HEK293 (cell line): ENCODE measurements around the gene SLC7A4.
A peak's percentile ranks its signal among the peaks of the same experiment; 100 is the strongest.

Experiments used
- CTCF ChIA-PET: fragments of 350-600 bp; formaldehyde crosslinking; extraction: SDS; loops from one replicate; lab custom pipeline; 2021; ENCODE audit warnings: antibody characterized with exemption; lab: Yijun Ruan, JAX
- POLR2A ChIA-PET: fragments of 300-600 bp; formaldehyde crosslinking; extraction: SDS; loops from one replicate; lab custom pipeline; 2020; ENCODE audit warnings: antibody characterized with exemption, inconsistent platforms; lab: Yijun Ruan, JAX
- H3K27ac ChIP-seq: fragments of 200-500 bp; sonication (Bioruptor generic); 2 replicates; pipeline ENCODE4 v1.5.1; 2014; ENCODE audit warnings: low read depth, low read length, control low read depth, inconsistent platforms; ENCODE audit errors: extremely low read depth
- H3K36me3 ChIP-seq, 2 experiments: fragments of 200-500 bp in 1 of 2; sonication (Bioruptor generic) in 1 of 2; 1 replicate in 1 of 2; 2 replicates in 1 of 2; pipeline ENCODE4 v1.5.1; 2014 to 2017; ENCODE audit warnings: inconsistent platforms in 2 of 2, low read length in 2 of 2; ENCODE audit not compliant: control insufficient read depth in 2 of 2, insufficient read depth in 1 of 2
- H3K4me1 ChIP-seq: fragments of 200-500 bp; sonication (Bioruptor generic); 2 replicates; pipeline ENCODE4 v1.5.1; 2014; ENCODE audit warnings: mild to moderate bottlenecking, low read length, inconsistent platforms; ENCODE audit not compliant: control insufficient read depth, insufficient read depth
- H3K4me3 ChIP-seq: 2 replicates; pipeline ENCODE4 v1.5.1; 2011; ENCODE audit warnings: low read depth, mild to moderate bottlenecking, control low read depth, low read length, moderate library complexity
- H3K9me3 ChIP-seq: fragments of 200-500 bp; sonication (Bioruptor generic); 2 replicates; pipeline ENCODE4 v1.5.1; 2014; ENCODE audit warnings: low read depth, low read length, inconsistent platforms; ENCODE audit not compliant: control insufficient read depth, insufficient read depth
- GLI2 ChIP-seq: fragments of 450-650 bp; formaldehyde crosslinking; IDR thresholded peaks from 2 replicates; pipeline ENCODE4; 2017; ENCODE audit warnings: missing biosample characterization, missing genetic modification characterization, low read depth, borderline replicate concordance
- GLIS1 ChIP-seq: fragments of 450-650 bp; formaldehyde crosslinking; IDR thresholded peaks from 2 replicates; pipeline ENCODE4 v1.5.1; 2016; ENCODE audit warnings: missing biosample characterization, missing genetic modification characterization
- GLIS2 ChIP-seq: fragments of 450-650 bp; formaldehyde crosslinking; IDR thresholded peaks from 2 replicates; pipeline ENCODE4 v1.5.1; 2016; ENCODE audit warnings: missing biosample characterization, missing genetic modification characterization
- MYNN ChIP-seq: fragments of 450-650 bp; formaldehyde crosslinking; IDR thresholded peaks from 2 replicates; pipeline ENCODE4 v1.5.1; 2016; ENCODE audit warnings: missing biosample characterization, missing genetic modification characterization, borderline replicate concordance
- REPIN1 ChIP-seq: fragments of 450-650 bp; formaldehyde crosslinking; IDR thresholded peaks from 2 replicates; pipeline ENCODE4 v1.5.1; 2017; ENCODE audit warnings: missing biosample characterization, missing genetic modification characterization, low read depth
- SCRT1 ChIP-seq: fragments of 450-650 bp; formaldehyde crosslinking; IDR thresholded peaks from 2 replicates; pipeline ENCODE4 v1.5.1; 2016; ENCODE audit warnings: missing biosample characterization, missing genetic modification characterization, borderline replicate concordance
- SCRT2 ChIP-seq: fragments of 450-650 bp; formaldehyde crosslinking; IDR thresholded peaks from 2 replicates; pipeline ENCODE4 v1.5.1; 2016; ENCODE audit warnings: missing biosample characterization, missing genetic modification characterization
- SP2 ChIP-seq: fragments of 450-650 bp; formaldehyde crosslinking; IDR thresholded peaks from 2 replicates; pipeline ENCODE4 v1.5.1; 2016; ENCODE audit warnings: missing biosample characterization, missing genetic modification characterization
- SP3 ChIP-seq: fragments of 450-650 bp; formaldehyde crosslinking; IDR thresholded peaks from 2 replicates; pipeline ENCODE4 v1.5.1; 2016; ENCODE audit warnings: missing biosample characterization, missing genetic modification characterization
- SP7 ChIP-seq: fragments of 450-650 bp; formaldehyde crosslinking; IDR thresholded peaks from 2 replicates; pipeline ENCODE4 v1.5.1; 2016; ENCODE audit warnings: missing biosample characterization, missing genetic modification characterization
- ZBTB17 ChIP-seq: fragments of 450-650 bp; formaldehyde crosslinking; IDR thresholded peaks from 2 replicates; pipeline ENCODE4 v1.5.1; 2016; ENCODE audit warnings: missing biosample characterization, missing genetic modification characterization
- ZIC2 ChIP-seq: fragments of 450-650 bp; formaldehyde crosslinking; IDR thresholded peaks from 2 replicates; pipeline ENCODE4 v1.5.1; 2016; ENCODE audit warnings: missing biosample characterization, missing genetic modification characterization
- ZNF266 ChIP-seq: fragments of 450-650 bp; formaldehyde crosslinking; IDR thresholded peaks from 2 replicates; pipeline ENCODE4 v1.5.1; 2016; ENCODE audit warnings: missing biosample characterization, missing genetic modification characterization, low read depth
- ZNF292 ChIP-seq: fragments of 450-650 bp; formaldehyde crosslinking; IDR thresholded peaks from 2 replicates; pipeline ENCODE4 v1.5.1; 2016; ENCODE audit warnings: low read depth, missing biosample characterization, missing genetic modification characterization, borderline replicate concordance
- ZNF341 ChIP-seq: fragments of 450-650 bp; formaldehyde crosslinking; IDR thresholded peaks from 2 replicates; pipeline ENCODE4; 2016; ENCODE audit warnings: low read depth, missing biosample characterization, missing genetic modification characterization
- ZNF354C ChIP-seq: fragments of 450-650 bp; formaldehyde crosslinking; IDR thresholded peaks from 2 replicates; pipeline ENCODE4 v1.5.1; 2016; ENCODE audit warnings: missing biosample characterization, missing genetic modification characterization, low read depth, borderline replicate concordance
- ZNF658 ChIP-seq: fragments of 450-650 bp; formaldehyde crosslinking; IDR thresholded peaks from 2 replicates; pipeline ENCODE4; 2016; ENCODE audit warnings: missing biosample characterization, missing genetic modification characterization
- ZNF747 ChIP-seq: fragments of 450-650 bp; formaldehyde crosslinking; IDR thresholded peaks from 2 replicates; pipeline ENCODE4 v1.5.1; 2016; ENCODE audit warnings: missing biosample characterization, missing genetic modification characterization
- ZNF776 ChIP-seq: fragments of 450-650 bp; formaldehyde crosslinking; IDR thresholded peaks from 2 replicates; pipeline ENCODE4 v1.5.0; 2017; ENCODE audit warnings: missing biosample characterization, missing genetic modification characterization, borderline replicate concordance
- ZSCAN23 ChIP-seq: fragments of 450-650 bp; formaldehyde crosslinking; IDR thresholded peaks from 2 replicates; pipeline ENCODE4 v1.5.1; 2016; ENCODE audit warnings: missing biosample characterization, missing genetic modification characterization
- TF ChIP-seq, protein P1 (sequence below): fragments of 450-650 bp; formaldehyde crosslinking; IDR thresholded peaks from 2 replicates; pipeline ENCODE4 v1.5.1; 2016; ENCODE audit warnings: missing biosample characterization, missing genetic modification characterization
- TF ChIP-seq, protein P2 (sequence below): sonication (generic); formaldehyde crosslinking; IDR thresholded peaks from 2 replicates; pipeline ENCODE4 v1.8.1; 2022; ENCODE audit warnings: mild to moderate bottlenecking, moderate library complexity, missing genetic modification reagents
- TF ChIP-seq, protein P3 (sequence below): fragments of 450-650 bp; IDR thresholded peaks from 2 replicates; pipeline ENCODE4 v1.5.1; 2018; ENCODE audit warnings: missing biosample characterization, mild to moderate bottlenecking, missing genetic modification characterization
- TF ChIP-seq, protein P4 (sequence below): fragments of 450-650 bp; formaldehyde crosslinking; optimal IDR thresholded peaks from 2 replicates; pipeline ENCODE3; 2016; ENCODE audit warnings: missing biosample characterization, mild to moderate bottlenecking, missing genetic modification characterization

SLC7A4 gene

DNA sequence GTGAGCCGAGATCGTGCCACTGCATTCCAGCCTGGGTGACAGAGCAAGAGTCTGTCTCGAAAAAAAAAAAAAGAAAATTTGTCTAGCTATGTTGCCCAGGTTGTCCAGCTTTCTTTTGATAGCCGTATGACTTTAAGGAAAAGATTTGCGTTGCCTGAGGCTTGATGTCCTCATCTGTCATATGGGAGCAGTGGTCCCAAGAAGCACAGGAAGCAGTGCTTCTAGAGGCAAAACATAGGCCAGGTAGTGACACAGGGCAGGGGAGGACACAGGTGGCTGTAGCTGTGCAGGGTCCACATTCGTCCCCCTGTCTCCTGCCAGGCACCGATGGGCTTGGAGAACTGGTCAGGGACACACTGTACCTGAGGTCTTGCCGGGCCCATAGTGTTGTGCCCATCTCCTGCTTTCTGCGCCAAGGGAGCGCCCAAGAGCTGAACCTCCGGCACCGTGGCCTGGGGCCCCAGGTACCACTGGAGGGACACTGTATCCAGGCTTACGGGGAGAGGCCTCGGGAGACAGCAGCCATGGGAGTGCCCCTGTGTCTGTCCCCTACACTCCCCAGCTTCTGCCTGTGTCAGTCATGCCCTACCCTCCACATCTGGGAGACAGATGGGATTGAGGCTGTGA is 14.8 kb upstream of the SLC7A4 start (continued):
- TF ChIP-seq SP7, result no peak
- no peak for TF ChIP-seq GLI2 (tag by site-specific recombination)
- TF ChIP-seq ZNF747, result no peak
- no peak for TF ChIP-seq ZNF266 (tag by site-specific recombination)
- TF ChIP-seq ZNF658 (tag by site-specific recombination), result no peak

DNA sequence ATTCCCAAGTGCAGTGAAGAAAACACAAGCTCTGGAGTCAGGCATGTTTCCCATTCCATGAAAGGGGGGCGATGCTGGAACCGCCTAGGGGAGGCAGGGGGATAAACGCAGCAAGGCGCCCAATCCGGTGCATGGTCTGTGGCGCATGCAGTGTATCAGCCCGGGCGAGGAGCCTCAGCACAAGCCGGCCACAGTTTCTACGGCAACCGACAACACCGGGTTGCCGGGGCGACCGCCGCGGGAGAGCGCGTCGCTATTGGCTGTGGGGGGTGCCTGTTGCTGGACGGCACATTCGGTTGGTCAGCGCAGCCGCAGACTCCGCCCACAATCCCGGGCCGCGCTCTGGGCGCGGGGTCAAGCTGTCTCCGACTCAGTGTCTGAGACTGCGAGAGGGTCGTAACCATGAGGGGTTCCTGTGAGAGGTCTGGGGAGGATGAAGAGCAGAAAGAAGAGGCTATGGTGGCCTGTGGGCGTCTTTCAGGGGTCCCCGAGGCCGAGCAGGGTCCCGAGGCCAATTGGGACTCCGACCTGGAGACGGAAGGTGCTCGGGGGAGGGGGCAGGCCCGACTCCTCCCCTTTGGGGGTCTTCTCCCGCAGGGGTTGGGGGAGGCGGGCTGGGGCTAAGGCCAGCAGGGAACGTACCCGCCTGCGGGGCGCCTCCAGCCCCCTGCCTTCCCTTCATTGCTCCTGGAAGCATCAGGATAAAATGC is 13.4 kb upstream of the SLC7A4 start, which contains the start of gene LRRC74B:
LRRC74B (plus strand) TSS at position 362 of the 710 bp plus-strand sequence; CDS start at position 403, 41 bp downstream.
- H3K27ac ChIP-seq, result no peak within 1 kb of the TSS

More for the DNA sequence above, 13.4 kb upstream of the SLC7A4 start, which contains the start of gene LRRC74B:
- Histone ChIP-seq H3K9me3 (no peaks in the 10 kb centered on the region), H3K4me3 (peak within 1 kb of the TSS; percentile 44), H3K36me3 (no peaks in the 10 kb centered on the region), H3K4me1 (no peaks in the 10 kb centered on the region; the same call in 1 of the 2 replicates)
- POLR2A ChIA-PET, result interaction anchor here (1.3 kb wide), 1 partner anchor 43 kb away, joined by 5 read pairs; the partner anchor contains the start of gene THAP7
- CTCF ChIA-PET, result interaction anchor here (0.6 to 1.3 kb wide), 6 partner anchors 8 to 160 kb away, joined by 3 to 5 read pairs (median 4); no protein-coding TSS in a partner anchor
- TF ChIP-seq SCRT2 (peak; percentile 95), SP2 (tag by site-specific recombination) (peak; percentile 96), ZNF341 (tag by site-specific recombination) (peak; percentile 97), ZNF776 (tag by site-specific recombination) (no peak), ZBTB17 (tag by site-specific recombination) (peak; percentile 48), ZIC2 (tag by site-specific recombination) (peak; percentile 72), REPIN1 (tag by site-specific recombination) (no peak), ZNF658 (tag by site-specific recombination) (no peak), GLIS1 (tag by site-specific recombination) (peak; percentile 87), MYNN (tag by site-specific recombination) (peak; percentile 100), ZSCAN23 (no peak), ZNF292 (tag by site-specific recombination) (no peak), GLIS2 (tag by site-specific recombination) (peak; percentile 75), SP3 (tag by site-specific recombination) (peak; percentile 44), ZNF354C (tag by site-specific recombination) (no peak), SCRT1 (tag by site-specific recombination) (peak; percentile 84; the same call in 1 of the 2 replicates)
- TF ChIP-seq, protein P1, sequence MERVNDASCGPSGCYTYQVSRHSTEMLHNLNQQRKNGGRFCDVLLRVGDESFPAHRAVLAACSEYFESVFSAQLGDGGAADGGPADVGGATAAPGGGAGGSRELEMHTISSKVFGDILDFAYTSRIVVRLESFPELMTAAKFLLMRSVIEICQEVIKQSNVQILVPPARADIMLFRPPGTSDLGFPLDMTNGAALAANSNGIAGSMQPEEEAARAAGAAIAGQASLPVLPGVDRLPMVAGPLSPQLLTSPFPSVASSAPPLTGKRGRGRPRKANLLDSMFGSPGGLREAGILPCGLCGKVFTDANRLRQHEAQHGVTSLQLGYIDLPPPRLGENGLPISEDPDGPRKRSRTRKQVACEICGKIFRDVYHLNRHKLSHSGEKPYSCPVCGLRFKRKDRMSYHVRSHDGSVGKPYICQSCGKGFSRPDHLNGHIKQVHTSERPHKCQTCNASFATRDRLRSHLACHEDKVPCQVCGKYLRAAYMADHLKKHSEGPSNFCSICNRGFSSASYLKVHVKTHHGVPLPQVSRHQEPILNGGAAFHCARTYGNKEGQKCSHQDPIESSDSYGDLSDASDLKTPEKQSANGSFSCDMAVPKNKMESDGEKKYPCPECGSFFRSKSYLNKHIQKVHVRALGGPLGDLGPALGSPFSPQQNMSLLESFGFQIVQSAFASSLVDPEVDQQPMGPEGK (tag by site-specific recombination), result peak; percentile 30
- TF ChIP-seq, protein P2, sequence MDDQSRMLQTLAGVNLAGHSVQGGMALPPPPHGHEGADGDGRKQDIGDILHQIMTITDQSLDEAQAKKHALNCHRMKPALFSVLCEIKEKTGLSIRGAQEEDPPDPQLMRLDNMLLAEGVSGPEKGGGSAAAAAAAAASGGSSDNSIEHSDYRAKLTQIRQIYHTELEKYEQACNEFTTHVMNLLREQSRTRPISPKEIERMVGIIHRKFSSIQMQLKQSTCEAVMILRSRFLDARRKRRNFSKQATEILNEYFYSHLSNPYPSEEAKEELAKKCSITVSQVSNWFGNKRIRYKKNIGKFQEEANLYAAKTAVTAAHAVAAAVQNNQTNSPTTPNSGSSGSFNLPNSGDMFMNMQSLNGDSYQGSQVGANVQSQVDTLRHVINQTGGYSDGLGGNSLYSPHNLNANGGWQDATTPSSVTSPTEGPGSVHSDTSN (CRISPR knock-in tag), result peak; percentile 96
- TF ChIP-seq, protein P3, sequence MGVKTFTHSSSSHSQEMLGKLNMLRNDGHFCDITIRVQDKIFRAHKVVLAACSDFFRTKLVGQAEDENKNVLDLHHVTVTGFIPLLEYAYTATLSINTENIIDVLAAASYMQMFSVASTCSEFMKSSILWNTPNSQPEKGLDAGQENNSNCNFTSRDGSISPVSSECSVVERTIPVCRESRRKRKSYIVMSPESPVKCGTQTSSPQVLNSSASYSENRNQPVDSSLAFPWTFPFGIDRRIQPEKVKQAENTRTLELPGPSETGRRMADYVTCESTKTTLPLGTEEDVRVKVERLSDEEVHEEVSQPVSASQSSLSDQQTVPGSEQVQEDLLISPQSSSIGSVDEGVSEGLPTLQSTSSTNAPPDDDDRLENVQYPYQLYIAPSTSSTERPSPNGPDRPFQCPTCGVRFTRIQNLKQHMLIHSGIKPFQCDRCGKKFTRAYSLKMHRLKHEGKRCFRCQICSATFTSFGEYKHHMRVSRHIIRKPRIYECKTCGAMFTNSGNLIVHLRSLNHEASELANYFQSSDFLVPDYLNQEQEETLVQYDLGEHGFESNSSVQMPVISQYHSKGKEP (tag by site-specific recombination), result peak; percentile 51
- TF ChIP-seq, protein P4, sequence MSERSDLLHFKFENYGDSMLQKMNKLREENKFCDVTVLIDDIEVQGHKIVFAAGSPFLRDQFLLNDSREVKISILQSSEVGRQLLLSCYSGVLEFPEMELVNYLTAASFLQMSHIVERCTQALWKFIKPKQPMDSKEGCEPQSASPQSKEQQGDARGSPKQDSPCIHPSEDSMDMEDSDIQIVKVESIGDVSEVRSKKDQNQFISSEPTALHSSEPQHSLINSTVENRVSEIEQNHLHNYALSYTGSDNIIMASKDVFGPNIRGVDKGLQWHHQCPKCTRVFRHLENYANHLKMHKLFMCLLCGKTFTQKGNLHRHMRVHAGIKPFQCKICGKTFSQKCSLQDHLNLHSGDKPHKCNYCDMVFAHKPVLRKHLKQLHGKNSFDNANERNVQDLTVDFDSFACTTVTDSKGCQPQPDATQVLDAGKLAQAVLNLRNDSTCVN (tag by site-specific recombination), result peak; percentile 54
- TF ChIP-seq, all 188 proteins: peak for 14
